ENCODE measurements around the gene LNPEP. TPM values are rescaled to one million over a fixed set of nuclear protein-coding genes. Genes with fewer than 3 reads are reported as not detected.

The LNPEP gene
- total and polyA plus RNA-seq, 10 of the 15 experiments (the other 5 are each of a cell fraction or from before 2014, with no cell fraction given) = 5.6 to 54.9 (median 25.0) TPM

DNA sequence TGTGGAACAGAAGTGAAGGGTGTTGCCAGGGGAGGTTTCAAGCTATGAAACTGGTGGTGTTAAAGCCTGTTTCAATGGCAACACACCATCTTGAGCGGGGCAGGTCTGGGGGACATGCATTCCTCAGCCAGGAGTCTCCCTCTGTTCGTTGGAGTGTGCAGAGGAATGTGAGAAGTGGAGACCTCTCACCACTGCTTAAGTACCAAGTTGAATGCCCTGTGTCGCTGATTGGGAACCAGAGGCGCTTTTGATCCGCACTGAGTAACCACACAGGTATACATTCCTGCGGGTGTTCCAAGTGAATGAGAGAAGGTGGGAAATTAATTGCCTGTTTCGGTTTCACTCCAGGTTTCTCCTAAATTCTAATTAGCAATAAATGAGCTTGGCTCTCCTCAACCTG is 107.1 kb downstream of the LNPEP start:
- BruUV-seq (replicated peaks) = no TSS peak
- Histone ChIP-seq H3K4me1 (ENCODE audit: control insufficient read depth, insufficient read depth, low read length) (no peaks in the 10 kb centered on the region), H2AFZ (ENCODE audit: control insufficient read depth, low read depth, low read length) (no peak overlapping the region), H3K9me3 (replicated peaks; ENCODE audit: control insufficient read depth, insufficient read depth, low read length) (no peaks in the 10 kb centered on the region), H3K4me3 (no peak overlapping the region), H3K27ac (ENCODE audit: control insufficient read depth, insufficient read depth) (no peak overlapping the region), H3K36me3 (ENCODE audit: control insufficient read depth in 2 of 2, insufficient read depth in 2 of 2, low read length in 1 of 2) (no peaks in the 10 kb centered on the region), H3K4me2 (ENCODE audit: control insufficient read depth, insufficient read depth) (no peak overlapping the region), H3K27me3 (replicated peaks in 1 of 2; ENCODE audit: control insufficient read depth in 2 of 2, insufficient read depth in 2 of 2, low read length in 1 of 2) (no peaks in the 10 kb centered on the region; a peak in 1 of 4 replicates), H3K79me2 (ENCODE audit: control insufficient read depth, insufficient read depth, low read length) (no peaks in the 10 kb centered on the region), H4K20me1 (ENCODE audit: control insufficient read depth, insufficient read depth) (no peaks in the 10 kb centered on the region), H3K9ac (ENCODE audit: control insufficient read depth, insufficient read depth, low read length) (no peak overlapping the region)
- RAD21 ChIA-PET (ENCODE audit: unreplicated experiment) = interaction anchor here (0.9 to 2.7 kb wide), 4 partner anchors 99 to 291 kb away, joined by 3 to 15 read pairs (median 6); partner anchors contain the start of gene LIX1
- intact Hi-C loops (cut with micrococcal nuclease; ENCODE audit: unreplicated experiment) = loop anchor here (5.0 kb wide), 1 partner anchor 99 kb away; the partner anchor contains the start of gene LIX1
- FAIRE-seq (no peak), DNase-seq (ENCODE audit: low read depth, low spot score) (no peak), ATAC-seq (no peak)
- in situ Hi-C loops (cut with MboI) = no loop called here
- WGBS (ENCODE audit: insufficient coverage, insufficient replicate concordance, low lambda C conversion rate, missing lambda C conversion rate) = 91% methylated on average over 7 of the region's 7 CpGs
- POLR2A ChIA-PET = no interaction called here
- SMC1A ChIA-PET (ENCODE audit: uncharacterized antibody, unreplicated experiment) = interaction anchor here (0.7 to 6.7 kb wide), 6 partner anchors 11 to 176 kb away, joined by 3 to 49 read pairs (median 6); partner anchors contain the start of gene LIX1
- CTCF ChIA-PET = interaction anchor here (0.9 to 13.3 kb wide), 5 partner anchors 46 to 174 kb away, joined by 3 to 88 read pairs (median 4); no protein-coding TSS in a partner anchor
- TF ChIP-seq RB1 (IDR thresholded peaks at IDR 0.05; ENCODE audit: borderline replicate concordance) = no peak
- TF ChIP-seq ZZZ3 (IDR thresholded peaks at IDR 0.05; ENCODE audit: control insufficient read depth, insufficient read length, low read depth) = no peak
- no peak for TF ChIP-seq NFYA (IDR thresholded peaks at IDR 0.05; ENCODE audit: borderline replicate concordance, low read depth, low read length)
- TF ChIP-seq CBFB (IDR thresholded peaks at IDR 0.05; ENCODE audit: low read depth) = no peak
- no peak for TF ChIP-seq TARDBP (IDR thresholded peaks at IDR 0.05; ENCODE audit: borderline replicate concordance)
- TF ChIP-seq, protein P1, sequence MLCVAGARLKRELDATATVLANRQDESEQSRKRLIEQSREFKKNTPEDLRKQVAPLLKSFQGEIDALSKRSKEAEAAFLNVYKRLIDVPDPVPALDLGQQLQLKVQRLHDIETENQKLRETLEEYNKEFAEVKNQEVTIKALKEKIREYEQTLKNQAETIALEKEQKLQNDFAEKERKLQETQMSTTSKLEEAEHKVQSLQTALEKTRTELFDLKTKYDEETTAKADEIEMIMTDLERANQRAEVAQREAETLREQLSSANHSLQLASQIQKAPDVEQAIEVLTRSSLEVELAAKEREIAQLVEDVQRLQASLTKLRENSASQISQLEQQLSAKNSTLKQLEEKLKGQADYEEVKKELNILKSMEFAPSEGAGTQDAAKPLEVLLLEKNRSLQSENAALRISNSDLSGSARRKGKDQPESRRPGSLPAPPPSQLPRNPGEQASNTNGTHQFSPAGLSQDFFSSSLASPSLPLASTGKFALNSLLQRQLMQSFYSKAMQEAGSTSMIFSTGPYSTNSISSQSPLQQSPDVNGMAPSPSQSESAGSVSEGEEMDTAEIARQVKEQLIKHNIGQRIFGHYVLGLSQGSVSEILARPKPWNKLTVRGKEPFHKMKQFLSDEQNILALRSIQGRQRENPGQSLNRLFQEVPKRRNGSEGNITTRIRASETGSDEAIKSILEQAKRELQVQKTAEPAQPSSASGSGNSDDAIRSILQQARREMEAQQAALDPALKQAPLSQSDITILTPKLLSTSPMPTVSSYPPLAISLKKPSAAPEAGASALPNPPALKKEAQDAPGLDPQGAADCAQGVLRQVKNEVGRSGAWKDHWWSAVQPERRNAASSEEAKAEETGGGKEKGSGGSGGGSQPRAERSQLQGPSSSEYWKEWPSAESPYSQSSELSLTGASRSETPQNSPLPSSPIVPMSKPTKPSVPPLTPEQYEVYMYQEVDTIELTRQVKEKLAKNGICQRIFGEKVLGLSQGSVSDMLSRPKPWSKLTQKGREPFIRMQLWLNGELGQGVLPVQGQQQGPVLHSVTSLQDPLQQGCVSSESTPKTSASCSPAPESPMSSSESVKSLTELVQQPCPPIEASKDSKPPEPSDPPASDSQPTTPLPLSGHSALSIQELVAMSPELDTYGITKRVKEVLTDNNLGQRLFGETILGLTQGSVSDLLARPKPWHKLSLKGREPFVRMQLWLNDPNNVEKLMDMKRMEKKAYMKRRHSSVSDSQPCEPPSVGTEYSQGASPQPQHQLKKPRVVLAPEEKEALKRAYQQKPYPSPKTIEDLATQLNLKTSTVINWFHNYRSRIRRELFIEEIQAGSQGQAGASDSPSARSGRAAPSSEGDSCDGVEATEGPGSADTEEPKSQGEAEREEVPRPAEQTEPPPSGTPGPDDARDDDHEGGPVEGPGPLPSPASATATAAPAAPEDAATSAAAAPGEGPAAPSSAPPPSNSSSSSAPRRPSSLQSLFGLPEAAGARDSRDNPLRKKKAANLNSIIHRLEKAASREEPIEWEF (IDR thresholded peaks at IDR 0.05; ENCODE audit: insufficient replicate concordance, low read depth, low read length) = no peak

Measured in GM12878 (cell line).